Liver (tissue), 9 donors: ENCODE results near the gene NRIP2. TPM values are rescaled to one million over a fixed set of nuclear protein-coding genes. Genes with fewer than 3 reads are reported as not detected.

Experiments used
- DNase-seq: peaks from one replicate; pipeline ENCODE4 v3.0.0-alpha.2; 2017; ENCODE audit warnings: low spot score
- H3K27ac ChIP-seq, 2 donors: one replicate each; pipeline ENCODE4 v1.7.0; 2013; ENCODE audit warnings: inconsistent platforms in 2 of 2, low read length in 2 of 2, control low read depth in 1 of 2, low read depth in 1 of 2, mild to moderate bottlenecking in 1 of 2
- H3K27me3 ChIP-seq, 4 donors: one replicate each; pipeline versions ENCODE4 v1.6.1 to v1.7.0; 2013; ENCODE audit warnings: low read length in 3 of 4, inconsistent platforms in 1 of 4, mild to moderate bottlenecking in 1 of 4, moderate library complexity in 1 of 4; ENCODE audit not compliant: control insufficient read depth in 4 of 4, insufficient read depth in 4 of 4
- H3K36me3 ChIP-seq, 4 donors: one replicate each; pipeline versions ENCODE4 v1.6.1 to v1.7.0; 2013; ENCODE audit warnings: low read length in 3 of 4, mild to moderate bottlenecking in 3 of 4, low read depth in 1 of 4, moderate library complexity in 1 of 4; ENCODE audit not compliant: control insufficient read depth in 4 of 4, insufficient read depth in 3 of 4
- H3K4me1 ChIP-seq, 4 donors: one replicate each; pipeline versions ENCODE4 v1.6.1 to v1.7.0; 2013; ENCODE audit warnings: low read length in 3 of 4, mild to moderate bottlenecking in 3 of 4, moderate library complexity in 1 of 4; ENCODE audit not compliant: control insufficient read depth in 4 of 4, insufficient read depth in 4 of 4
- H3K4me3 ChIP-seq, 3 donors: one replicate each; pipeline versions ENCODE4 v1.6.1 to v1.7.0; 2013; ENCODE audit warnings: low read length in 3 of 3, control low read depth in 1 of 3, low read depth in 1 of 3, mild to moderate bottlenecking in 1 of 3
- H3K9ac ChIP-seq, 2 donors: one replicate each; pipeline ENCODE4 v1.7.0; 2013; ENCODE audit warnings: low read length in 2 of 2, mild to moderate bottlenecking in 2 of 2, moderate library complexity in 2 of 2, control low read depth in 1 of 2, low read depth in 1 of 2
- H3K9me3 ChIP-seq, 4 donors: one replicate each; pipeline versions ENCODE4 v1.6.1 to v1.7.0; 2013; ENCODE audit warnings: low read length in 3 of 4; ENCODE audit not compliant: control insufficient read depth in 4 of 4
- ATF3 ChIP-seq: IDR thresholded peaks from 2 replicates; pipeline ENCODE4 v1.6.1; 2016; ENCODE audit warnings: antibody characterized with exemption
- EGR1 ChIP-seq, 2 donors: IDR thresholded peaks; 2 replicates each; pipeline ENCODE4 v1.6.1; 2016 to 2018; ENCODE audit warnings: antibody characterized with exemption in 2 of 2, low read depth in 2 of 2
- FOXA1 ChIP-seq: IDR thresholded peaks from 2 replicates; pipeline ENCODE4 v1.6.1; 2016; ENCODE audit warnings: antibody characterized with exemption
- FOXA2 ChIP-seq: IDR thresholded peaks from 2 replicates; pipeline ENCODE4 v1.6.1; 2016; ENCODE audit warnings: antibody characterized with exemption
- GABPA ChIP-seq, 2 donors: IDR thresholded peaks in 1 of 2; conservative IDR thresholded peaks in 1 of 2; 2 replicates each; pipeline ENCODE4 v1.6.1; 2016; ENCODE audit warnings: antibody characterized with exemption in 2 of 2, mild to moderate bottlenecking in 1 of 2, moderate library complexity in 1 of 2
- HNF4A ChIP-seq, 2 donors: conservative IDR thresholded peaks; 2 replicates each; pipeline ENCODE4 v1.6.1; 2016; ENCODE audit warnings: antibody characterized with exemption in 2 of 2, mild to moderate bottlenecking in 2 of 2
- HNF4G ChIP-seq: IDR thresholded peaks from 2 replicates; pipeline ENCODE4 v1.6.1; 2016; ENCODE audit warnings: antibody characterized with exemption
- JUND ChIP-seq, 2 donors: IDR thresholded peaks; 2 replicates each; pipeline ENCODE4 v1.6.1; 2016; ENCODE audit warnings: antibody characterized with exemption in 2 of 2
- MAX ChIP-seq: IDR thresholded peaks from 2 replicates; pipeline ENCODE4 v1.6.1; 2016; ENCODE audit warnings: antibody characterized with exemption
- NR2F2 ChIP-seq: IDR thresholded peaks from 2 replicates; pipeline ENCODE4 v1.6.1; 2016; ENCODE audit warnings: antibody characterized with exemption
- RAD21 ChIP-seq, 2 donors: IDR thresholded peaks; 2 replicates each; pipeline ENCODE4 v1.6.1; 2016; ENCODE audit warnings: antibody characterized with exemption in 2 of 2, mild to moderate bottlenecking in 2 of 2
- REST ChIP-seq: IDR thresholded peaks from 2 replicates; pipeline ENCODE4 v1.6.1; 2016; ENCODE audit warnings: antibody characterized with exemption, mild to moderate bottlenecking
- RXRA ChIP-seq, 2 donors: IDR thresholded peaks; 2 replicates each; pipeline ENCODE4 v1.6.1; 2017 to 2018; ENCODE audit warnings: antibody characterized with exemption in 2 of 2, mild to moderate bottlenecking in 1 of 2
- SP1 ChIP-seq: IDR thresholded peaks from 2 replicates; pipeline ENCODE4 v1.6.1; 2018; ENCODE audit warnings: antibody characterized with exemption, mild to moderate bottlenecking
- TAF1 ChIP-seq: conservative IDR thresholded peaks from 2 replicates; pipeline ENCODE4 v1.6.1; 2016; ENCODE audit warnings: antibody characterized with exemption, mild to moderate bottlenecking
- YY1 ChIP-seq: IDR thresholded peaks from 2 replicates; pipeline ENCODE4 v1.6.1; 2016; ENCODE audit warnings: antibody characterized with exemption, mild to moderate bottlenecking
- WGBS: extraction: QIAGEN DNeasy Blood & Tissue Kit; methylation state at CpG from one replicate; pipeline ENCODE4 v1.1.7; 2013; 5-methylcytosine and 5-hydroxymethylcytosine counted together
- polyA plus RNA-seq, 2 donors: library from polyadenylated mRNA; stranded (reverse) in 1 of 2; unstranded in 1 of 2; fragments of 200-250 nt in 1 of 2; fragments of >200 nt in 1 of 2; fragmentation: Nextera tagmentation in 1 of 2; extraction: Ambion mirVana in 1 of 2; gene quantifications; one replicate each; pipeline versions ENCODE4 v1.2.1 to v1.2.3, GENCODE V29; 2013 to 2015
- total RNA-seq, 2 donors: library from RNA; depleted of rRNA; stranded (reverse); fragments of >200 nt; gene quantifications; one replicate each; pipeline ENCODE4 v1.2.3, GENCODE V29; 2014
- TF ChIP-seq, protein P1 (sequence below): fragments of 150-350 bp; IDR thresholded peaks from 2 replicates; pipeline ENCODE4 v1.5.1; 2017; ENCODE audit warnings: improper control_type of control experiment, low read depth, low read length; ENCODE audit not compliant: missing input control
- TF ChIP-seq, protein P2 (sequence below): IDR thresholded peaks from 2 replicates; pipeline ENCODE4 v1.6.1; 2016; ENCODE audit warnings: antibody characterized with exemption
- donor health status: healthy.
- donor health status: healthy.
- donor health status: healthy.
- donor health status: healthy.
- donor health status: healthy.

The NRIP2 gene
- total and polyA plus RNA-seq, 4 donors = 0.19 to 0.46 (median 0.23) TPM

DNA sequence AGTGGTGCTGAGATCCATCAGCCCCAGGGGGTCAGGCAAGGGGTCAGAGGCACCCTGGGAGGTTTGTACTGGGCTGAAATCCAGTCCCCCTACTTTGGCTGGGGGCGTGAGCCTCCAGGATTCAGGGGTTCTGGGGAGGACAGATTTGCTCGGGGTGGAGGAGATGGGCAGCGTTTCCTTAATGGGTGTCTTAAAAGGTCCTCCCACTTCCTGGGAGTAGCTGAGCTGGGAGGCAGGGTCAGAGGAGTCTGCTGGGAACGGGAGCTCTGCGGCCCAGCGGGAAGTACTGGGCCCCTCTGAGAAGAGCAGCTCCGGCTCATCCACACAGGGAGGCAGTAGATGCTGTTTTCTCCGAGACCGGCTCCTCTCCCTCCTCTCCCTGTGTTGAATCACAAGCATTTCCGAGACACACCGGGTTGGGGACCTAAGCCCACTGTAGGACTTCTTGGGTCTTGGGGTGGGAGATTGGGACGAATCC is 24.1 kb upstream of the NRIP2 start:
- no peak overlapping the region for H3K27ac ChIP-seq
- H3K4me1 ChIP-seq = no peaks in the 10 kb centered on the region
- TF ChIP-seq NR2F2 (peak; percentile 16), RAD21 (IDR thresholded peaks at IDR 0.05) (peak in 1 of 2 donors; percentile 4), REST (no peak), YY1 (no peak)
- no peaks in the 10 kb centered on the region for H3K9me3 ChIP-seq
- no peak overlapping the region for H3K9ac ChIP-seq
- 91% methylated on average over 12 of the region's 12 CpGs for WGBS
- H3K4me3 ChIP-seq = no peak overlapping the region
- no peaks in the 10 kb centered on the region for H3K27me3 ChIP-seq
- H3K36me3 ChIP-seq = peaks cover 0 to 4% (median 2%) of the 10 kb centered on the region in 4 donors
- DNase-seq = no peak

DNA sequence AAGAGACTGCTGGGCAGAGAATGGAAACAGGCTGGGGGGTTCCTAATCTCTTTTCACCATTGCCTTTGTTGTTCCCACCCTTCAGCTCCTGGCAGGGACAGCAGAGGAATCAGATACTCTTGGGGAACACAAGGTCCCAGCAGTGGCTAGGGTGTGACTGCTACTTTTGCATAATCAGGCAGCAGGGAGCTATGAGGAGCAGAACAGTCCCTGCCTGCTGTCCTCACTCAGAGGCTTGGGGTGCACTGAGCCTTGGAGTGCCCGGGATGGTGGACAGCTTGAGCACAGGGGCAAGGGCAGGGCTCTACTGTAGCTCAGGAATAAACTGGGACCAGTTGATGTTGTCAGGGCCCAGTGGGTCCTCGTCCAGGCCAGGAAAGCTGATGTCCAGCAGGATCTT is 23.5 kb upstream of the NRIP2 start:
- TF ChIP-seq REST (no peak), EGR1 (IDR thresholded peaks at IDR 0.05; ENCODE audit: low read depth in 2 of 2) (no peak), FOXA1 (no peak), JUND (IDR thresholded peaks at IDR 0.05) (no peak), GABPA (IDR thresholded peaks at IDR 0.05 in 1 of 2, conservative IDR thresholded peaks at IDR 0.05 in 1 of 2) (no peak), HNF4G (no peak), SP1 (no peak), ATF3 (no peak), NR2F2 (no peak), HNF4A (conservative IDR thresholded peaks at IDR 0.05) (no peak), YY1 (no peak), RXRA (IDR thresholded peaks at IDR 0.05) (no peak), RAD21 (IDR thresholded peaks at IDR 0.05) (no peak), TAF1 (no peak), FOXA2 (no peak), MAX (no peak)
- TF ChIP-seq, protein P1, sequence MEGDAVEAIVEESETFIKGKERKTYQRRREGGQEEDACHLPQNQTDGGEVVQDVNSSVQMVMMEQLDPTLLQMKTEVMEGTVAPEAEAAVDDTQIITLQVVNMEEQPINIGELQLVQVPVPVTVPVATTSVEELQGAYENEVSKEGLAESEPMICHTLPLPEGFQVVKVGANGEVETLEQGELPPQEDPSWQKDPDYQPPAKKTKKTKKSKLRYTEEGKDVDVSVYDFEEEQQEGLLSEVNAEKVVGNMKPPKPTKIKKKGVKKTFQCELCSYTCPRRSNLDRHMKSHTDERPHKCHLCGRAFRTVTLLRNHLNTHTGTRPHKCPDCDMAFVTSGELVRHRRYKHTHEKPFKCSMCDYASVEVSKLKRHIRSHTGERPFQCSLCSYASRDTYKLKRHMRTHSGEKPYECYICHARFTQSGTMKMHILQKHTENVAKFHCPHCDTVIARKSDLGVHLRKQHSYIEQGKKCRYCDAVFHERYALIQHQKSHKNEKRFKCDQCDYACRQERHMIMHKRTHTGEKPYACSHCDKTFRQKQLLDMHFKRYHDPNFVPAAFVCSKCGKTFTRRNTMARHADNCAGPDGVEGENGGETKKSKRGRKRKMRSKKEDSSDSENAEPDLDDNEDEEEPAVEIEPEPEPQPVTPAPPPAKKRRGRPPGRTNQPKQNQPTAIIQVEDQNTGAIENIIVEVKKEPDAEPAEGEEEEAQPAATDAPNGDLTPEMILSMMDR = no peak
- TF ChIP-seq, protein P2, sequence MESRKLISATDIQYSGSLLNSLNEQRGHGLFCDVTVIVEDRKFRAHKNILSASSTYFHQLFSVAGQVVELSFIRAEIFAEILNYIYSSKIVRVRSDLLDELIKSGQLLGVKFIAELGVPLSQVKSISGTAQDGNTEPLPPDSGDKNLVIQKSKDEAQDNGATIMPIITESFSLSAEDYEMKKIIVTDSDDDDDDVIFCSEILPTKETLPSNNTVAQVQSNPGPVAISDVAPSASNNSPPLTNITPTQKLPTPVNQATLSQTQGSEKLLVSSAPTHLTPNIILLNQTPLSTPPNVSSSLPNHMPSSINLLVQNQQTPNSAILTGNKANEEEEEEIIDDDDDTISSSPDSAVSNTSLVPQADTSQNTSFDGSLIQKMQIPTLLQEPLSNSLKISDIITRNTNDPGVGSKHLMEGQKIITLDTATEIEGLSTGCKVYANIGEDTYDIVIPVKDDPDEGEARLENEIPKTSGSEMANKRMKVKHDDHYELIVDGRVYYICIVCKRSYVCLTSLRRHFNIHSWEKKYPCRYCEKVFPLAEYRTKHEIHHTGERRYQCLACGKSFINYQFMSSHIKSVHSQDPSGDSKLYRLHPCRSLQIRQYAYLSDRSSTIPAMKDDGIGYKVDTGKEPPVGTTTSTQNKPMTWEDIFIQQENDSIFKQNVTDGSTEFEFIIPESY = no peak
- peaks cover 0 to 4% (median 2%) of the 10 kb centered on the region in 4 donors for H3K36me3 ChIP-seq
- WGBS = 91% methylated on average over 2 of the region's 2 CpGs
- H3K9me3 ChIP-seq = no peaks in the 10 kb centered on the region
- no peak overlapping the region for H3K9ac ChIP-seq
- no peak overlapping the region for H3K4me3 ChIP-seq
- H3K4me1 ChIP-seq = no peaks in the 10 kb centered on the region
- no peak for DNase-seq
- H3K27ac ChIP-seq = no peak overlapping the region
- H3K27me3 ChIP-seq = no peaks in the 10 kb centered on the region
